ENCODE data around the gene ZFP14.
"Not testable (repeated sequence)": the region's sequence is repeated elsewhere in the genome, so short reads cannot be mapped to it uniquely, and the experiment has no call there.

Gene ZFP14

GRCh38 chr19:36331353-36332228 is 47.4 kb downstream of the ZFP14 start:
- in situ Hi-C loops (cut with MboI; ENCODE audit: low sequenced_read_pairs): no loop called here

GRCh38 chr19:36330216-36330615 is 48.8 kb downstream of the ZFP14 start:
- in situ Hi-C loops (cut with MboI; ENCODE audit: low sequenced_read_pairs): no loop called here

DNA sequence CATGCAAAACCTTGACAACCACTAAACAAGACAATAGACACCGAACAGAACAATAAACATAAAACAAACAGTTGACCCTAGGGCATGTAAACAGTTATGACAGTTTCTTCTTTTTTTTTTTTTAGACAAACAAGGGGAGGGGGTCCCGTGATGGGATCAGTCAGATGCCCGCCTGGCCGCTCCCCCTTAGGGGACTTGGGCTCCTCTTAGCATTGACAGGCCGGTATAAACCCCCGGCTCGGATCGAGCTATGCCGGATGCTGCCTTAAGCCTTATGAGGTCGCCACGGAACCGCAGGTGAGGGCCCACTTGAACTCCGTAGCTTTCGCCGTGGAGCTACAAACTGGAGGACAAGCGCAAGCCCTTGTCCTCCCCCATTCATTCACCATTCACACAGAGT is 49.5 kb downstream of the ZFP14 start:
- in situ Hi-C loops (cut with MboI; ENCODE audit: low sequenced_read_pairs): not testable (repeated sequence)

- in situ Hi-C loops (cut with MboI; ENCODE audit: low sequenced_read_pairs): not testable (repeated sequence)
Measured at GRCh38 chr19:36326649-36327048, 52.4 kb downstream of the ZFP14 start.

DNA sequence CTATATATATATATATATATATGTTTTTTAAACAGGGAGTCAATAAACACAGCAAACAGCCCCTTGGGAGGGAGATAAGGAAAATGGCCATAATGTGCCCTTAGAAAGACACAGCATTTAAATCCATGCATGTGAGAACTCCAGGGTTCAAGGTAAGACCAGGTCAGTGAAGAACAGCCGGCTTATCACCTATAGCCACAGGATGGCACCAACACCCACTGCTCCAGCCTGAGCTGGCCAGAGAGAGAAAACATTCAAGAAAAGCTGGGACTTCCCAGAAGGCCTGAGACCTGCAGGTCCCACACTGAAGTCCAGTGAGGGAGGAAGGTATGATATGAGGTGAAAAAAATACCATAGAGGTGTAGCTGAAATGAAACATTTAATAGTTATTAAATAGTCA is 63.8 kb downstream of the ZFP14 start:
- in situ Hi-C loops (cut with MboI; ENCODE audit: low sequenced_read_pairs): not testable (repeated sequence)

- in situ Hi-C loops (cut with MboI; ENCODE audit: low sequenced_read_pairs): not testable (repeated sequence)
Measured at GRCh38 chr19:36314053-36314452, 64.9 kb downstream of the ZFP14 start.

GRCh38 chr19:36311098-36311760 is 67.8 kb downstream of the ZFP14 start:
- in situ Hi-C loops (cut with MboI; ENCODE audit: low sequenced_read_pairs): not testable (repeated sequence)

DNA sequence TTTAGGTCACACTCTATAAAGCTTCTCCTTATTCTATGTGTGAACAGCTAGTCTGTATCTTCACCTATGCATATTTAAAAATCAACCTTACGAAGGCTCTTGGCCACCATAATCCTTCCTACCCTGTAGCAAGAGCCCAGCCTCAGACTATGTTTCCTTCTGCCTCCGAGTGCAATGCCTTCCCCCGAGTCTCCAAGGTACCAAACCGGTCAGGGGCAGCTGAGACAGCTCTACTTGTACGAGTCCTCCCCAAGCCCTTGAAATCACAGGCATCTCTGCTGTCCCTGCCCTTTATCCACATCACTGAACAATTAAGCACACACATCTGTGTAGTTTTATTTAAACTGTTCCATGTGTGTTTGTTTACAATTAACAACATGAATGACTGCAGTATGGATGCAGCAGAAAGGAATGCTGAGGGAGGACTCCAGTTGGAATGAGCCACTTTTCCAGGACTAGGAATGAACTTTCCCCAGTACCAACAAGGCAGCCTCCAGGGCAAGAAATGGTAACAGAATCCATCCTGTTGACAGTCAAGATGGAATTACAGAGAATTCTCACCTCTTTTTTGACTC is 68.5 kb downstream of the ZFP14 start:
- in situ Hi-C loops (cut with MboI; ENCODE audit: low sequenced_read_pairs): not testable (repeated sequence)

- in situ Hi-C loops (cut with MboI; ENCODE audit: low sequenced_read_pairs): not testable (repeated sequence)
Measured at GRCh38 chr19:36309759-36310158, 69.2 kb downstream of the ZFP14 start.

- in situ Hi-C loops (cut with MboI; ENCODE audit: low sequenced_read_pairs): not testable (repeated sequence)
Measured at GRCh38 chr19:36309309-36309708, 69.7 kb downstream of the ZFP14 start.

- in situ Hi-C loops (cut with MboI; ENCODE audit: low sequenced_read_pairs): not testable (repeated sequence)
Measured at GRCh38 chr19:36292317-36292716, 86.7 kb downstream of the ZFP14 start.
